ENCODE results near the gene NES. TPM values are rescaled to one million over a fixed set of nuclear protein-coding genes. Genes with fewer than 3 reads are reported as not detected.

NES gene
- total and polyA plus RNA-seq, 7 donors, result 12.3 to 581 (median 40.5) TPM

GRCh38 chr1:156711011-156711817 lies 34.0 kb upstream of the NES start:
- ATAC-seq (no peak), DNase-seq (no peak)
- Histone ChIP-seq H3K4me1 (peaks cover under 1% of the 10 kb centered on the region), H3K9me3 (no peaks in the 10 kb centered on the region), H3K36me3 (ENCODE audit: insufficient read depth in 1 of 2, low read depth in 1 of 2) (no peaks in the 10 kb centered on the region), H3K27me3 (ENCODE audit: insufficient read depth in 3 of 3, low read length in 2 of 3) (peaks cover 0 to 3% (median 2%) of the 10 kb centered on the region in 3 donors), H3K27ac (no peak overlapping the region), H3K4me3 (no peak overlapping the region)
- intact Hi-C loops (cut with DNase I), result loop anchor here in 1 of 2 donors (10.0 kb wide), 1 partner anchor 174 kb away; no protein-coding TSS in a partner anchor
- WGBS, 3 donors, result 83 to 85% (median 83%) methylated on average over 7 to 9 of the region's 9 CpGs
- no peak for TF ChIP-seq CTCF (IDR thresholded peaks at IDR 0.05)

GRCh38 chr1:156709757-156710489 lies 32.7 kb upstream of the NES start:
- H3K4me3 ChIP-seq, result no peak overlapping the region
- WGBS, 3 donors, result 24 to 35% (median 29%) methylated on average over 11 of the region's 11 CpGs
- no peaks in the 10 kb centered on the region for H3K36me3 ChIP-seq (ENCODE audit: insufficient read depth in 1 of 2, low read depth in 1 of 2)
- intact Hi-C loops (cut with DNase I), result loop anchor here in 1 of 2 donors (10.0 kb wide), 1 partner anchor 175 kb away; no protein-coding TSS in a partner anchor
- TF ChIP-seq CTCF (IDR thresholded peaks at IDR 0.05), result no peak
- no peaks in the 10 kb centered on the region for H3K9me3 ChIP-seq
- peaks cover 13% of the 10 kb centered on the region for H3K4me1 ChIP-seq
- H3K27me3 ChIP-seq (ENCODE audit: insufficient read depth in 3 of 3, low read length in 2 of 3), result peaks cover 0 to 16% (median 4%) of the 10 kb centered on the region in 3 donors
- ATAC-seq (peak; percentile 28 to 60 (median 37)), DNase-seq (peak; percentile 69 to 79)
- no peak overlapping the region for H3K27ac ChIP-seq

- intact Hi-C loops (cut with DNase I), result no loop called here
- no peak overlapping the region for H3K27ac ChIP-seq
- H3K27me3 ChIP-seq (ENCODE audit: insufficient read depth in 3 of 3, low read length in 2 of 3), result peaks cover 0 to 25% (median 12%) of the 10 kb centered on the region in 3 donors
- H3K4me3 ChIP-seq, result no peak overlapping the region
- H3K9me3 ChIP-seq, result no peaks in the 10 kb centered on the region
- 50 to 77% (median 77%) methylated on average over 4 of the region's 4 CpGs for WGBS, 3 donors
- no peak for ATAC-seq
- DNase-seq, result no peak
- no peak for TF ChIP-seq CTCF (IDR thresholded peaks at IDR 0.05)
- peaks cover 22% of the 10 kb centered on the region for H3K4me1 ChIP-seq
- H3K36me3 ChIP-seq (ENCODE audit: insufficient read depth in 1 of 2, low read depth in 1 of 2), result no peaks in the 10 kb centered on the region
Observed at GRCh38 chr1:156709031-156709430, 31.8 kb upstream of the NES start.

GRCh38 chr1:156708218-156708661 lies 31.0 kb upstream of the NES start:
- H3K27me3 ChIP-seq (ENCODE audit: insufficient read depth in 3 of 3, low read length in 2 of 3), result peaks cover 0 to 33% (median 16%) of the 10 kb centered on the region in 3 donors
- no peak for DNase-seq
- no peaks in the 10 kb centered on the region for H3K36me3 ChIP-seq (ENCODE audit: insufficient read depth in 1 of 2, low read depth in 1 of 2)
- H3K27ac ChIP-seq, result no peak overlapping the region
- no peak for ATAC-seq
- no peak for TF ChIP-seq CTCF (IDR thresholded peaks at IDR 0.05)
- intact Hi-C loops (cut with DNase I), result no loop called here
- no peaks in the 10 kb centered on the region for H3K9me3 ChIP-seq
- peaks cover 22% of the 10 kb centered on the region for H3K4me1 ChIP-seq
- 42 to 51% (median 51%) methylated on average over 4 of the region's 4 CpGs for WGBS, 3 donors
- H3K4me3 ChIP-seq, result no peak overlapping the region
